ENCODE data around the gene MYBPHL.

Gene MYBPHL

DNA sequence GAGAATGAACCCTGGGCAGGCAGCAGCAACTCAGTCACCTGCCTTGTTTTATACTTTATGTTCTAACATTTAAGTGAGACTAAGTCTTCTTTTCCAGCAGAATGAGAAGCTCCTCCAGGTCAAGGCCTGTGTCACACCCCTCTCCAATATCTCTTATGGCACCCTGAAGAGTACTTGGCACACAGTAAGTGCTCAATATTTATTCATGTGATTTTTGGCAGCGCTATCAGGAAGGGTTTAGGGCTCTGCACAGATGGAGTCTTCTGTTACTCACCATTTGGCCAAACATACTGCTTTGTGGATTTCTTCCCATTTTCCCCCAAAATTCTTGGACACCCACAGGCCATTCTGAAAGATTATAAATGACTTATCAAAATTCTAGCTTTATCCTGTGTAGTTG is 43.8 kb upstream of the MYBPHL start:
- Histone ChIP-seq H2AFZ (ENCODE audit: low read depth, low read length) (no peak overlapping the region), H2BK12ac (ENCODE audit: low read length in 2 of 2) (no peak overlapping the region), H4K91ac (ENCODE audit: low read length) (no peak overlapping the region), H2BK15ac (ENCODE audit: low read depth, poor library complexity, severe bottlenecking) (no peak overlapping the region), H2AK5ac (ENCODE audit: low read length, severe bottlenecking) (no peak overlapping the region), H3K4me1 (ENCODE audit: control insufficient read depth, insufficient read depth, low read depth, low read length) (peaks cover 4% of the 10 kb centered on the region), H3K9ac (ENCODE audit: low read length) (no peak overlapping the region), H3K27ac (ENCODE audit: low read length, poor library complexity, severe bottlenecking) (no peak overlapping the region), H3K79me1 (replicated peaks; ENCODE audit: low read length, poor library complexity, severe bottlenecking) (no peaks in the 10 kb centered on the region), H3K4ac (ENCODE audit: low read depth in 1 of 2, low read length in 2 of 2) (no peak overlapping the region), H3K9me3 (ENCODE audit: control insufficient read depth, low read length) (no peaks in the 10 kb centered on the region), H3K23ac (ENCODE audit: low read length in 2 of 2) (no peak overlapping the region), H3K4me3 (ENCODE audit: insufficient read depth in 1 of 2, low read depth in 1 of 2, low read length in 2 of 2) (no peak overlapping the region), H3K14ac (ENCODE audit: low read length in 2 of 2) (no peak overlapping the region), H3K36me3 (ENCODE audit: control insufficient read depth in 1 of 2, insufficient read depth in 2 of 2, low read depth in 1 of 2, low read length in 2 of 2) (peaks cover 3 to 23% of the 10 kb centered on the region in 2 experiments), H3K27me3 (ENCODE audit: control insufficient read depth in 1 of 2, insufficient read depth in 1 of 2, low read length in 2 of 2) (no peaks in the 10 kb centered on the region), H2BK120ac (ENCODE audit: low read depth, low read length) (no peak overlapping the region), H2BK5ac (ENCODE audit: low read depth, low read length, poor library complexity, severe bottlenecking) (no peak overlapping the region), H3K18ac (ENCODE audit: low read depth in 1 of 2, low read length in 2 of 2) (no peak overlapping the region), H3K4me2 (ENCODE audit: low read length, poor library complexity, severe bottlenecking) (no peak overlapping the region), H4K8ac (ENCODE audit: low read length) (no peak overlapping the region)
- 100% methylated on average over 1 of the region's 1 CpG for WGBS
- DNase-seq, result no peak

DNA sequence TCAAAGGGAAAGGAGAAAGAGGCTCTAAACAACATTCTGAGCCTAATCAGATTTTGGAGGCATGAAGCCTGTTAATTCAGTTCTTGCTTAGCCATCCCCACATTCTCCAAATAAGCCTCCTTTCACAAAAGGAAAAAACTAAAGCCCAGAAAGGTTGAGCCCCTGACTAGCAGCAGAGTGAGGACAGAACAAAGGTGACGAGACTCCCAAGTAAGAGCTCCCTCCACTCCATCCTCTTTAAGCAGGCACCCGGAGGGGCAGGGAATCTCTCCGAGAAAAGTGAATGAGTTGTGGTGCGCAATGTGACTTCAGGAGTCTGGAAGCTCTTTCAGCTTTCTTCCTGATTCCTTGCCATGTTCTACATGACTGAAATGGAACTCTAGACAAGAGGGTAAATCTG is 43.4 kb upstream of the MYBPHL start:
- Histone ChIP-seq H2BK12ac (ENCODE audit: low read length in 2 of 2) (no peak overlapping the region), H3K4me1 (ENCODE audit: control insufficient read depth, insufficient read depth, low read depth, low read length) (peaks cover 4% of the 10 kb centered on the region), H3K14ac (ENCODE audit: low read length in 2 of 2) (no peak overlapping the region), H4K8ac (ENCODE audit: low read length) (no peak overlapping the region), H2BK120ac (ENCODE audit: low read depth, low read length) (no peak overlapping the region), H4K91ac (ENCODE audit: low read length) (no peak overlapping the region), H3K4me2 (ENCODE audit: low read length, poor library complexity, severe bottlenecking) (no peak overlapping the region), H3K23ac (ENCODE audit: low read length in 2 of 2) (no peak overlapping the region), H3K9me3 (ENCODE audit: control insufficient read depth, low read length) (no peaks in the 10 kb centered on the region), H3K36me3 (ENCODE audit: control insufficient read depth in 1 of 2, insufficient read depth in 2 of 2, low read depth in 1 of 2, low read length in 2 of 2) (peaks cover 3 to 24% of the 10 kb centered on the region in 2 experiments), H2BK5ac (ENCODE audit: low read depth, low read length, poor library complexity, severe bottlenecking) (no peak overlapping the region), H3K18ac (ENCODE audit: low read depth in 1 of 2, low read length in 2 of 2) (no peak overlapping the region), H2BK15ac (ENCODE audit: low read depth, poor library complexity, severe bottlenecking) (no peak overlapping the region), H3K9ac (ENCODE audit: low read length) (no peak overlapping the region), H3K27me3 (ENCODE audit: control insufficient read depth in 1 of 2, insufficient read depth in 1 of 2, low read length in 2 of 2) (no peaks in the 10 kb centered on the region), H3K27ac (ENCODE audit: low read length, poor library complexity, severe bottlenecking) (no peak overlapping the region), H3K4me3 (ENCODE audit: insufficient read depth in 1 of 2, low read depth in 1 of 2, low read length in 2 of 2) (no peak overlapping the region), H3K4ac (ENCODE audit: low read depth in 1 of 2, low read length in 2 of 2) (no peak overlapping the region), H2AFZ (ENCODE audit: low read depth, low read length) (no peak overlapping the region), H3K79me1 (replicated peaks; ENCODE audit: low read length, poor library complexity, severe bottlenecking) (no peaks in the 10 kb centered on the region), H2AK5ac (ENCODE audit: low read length, severe bottlenecking) (no peak overlapping the region)
- WGBS, result 91% methylated on average over 4 of the region's 4 CpGs
- DNase-seq, result no peak

DNA sequence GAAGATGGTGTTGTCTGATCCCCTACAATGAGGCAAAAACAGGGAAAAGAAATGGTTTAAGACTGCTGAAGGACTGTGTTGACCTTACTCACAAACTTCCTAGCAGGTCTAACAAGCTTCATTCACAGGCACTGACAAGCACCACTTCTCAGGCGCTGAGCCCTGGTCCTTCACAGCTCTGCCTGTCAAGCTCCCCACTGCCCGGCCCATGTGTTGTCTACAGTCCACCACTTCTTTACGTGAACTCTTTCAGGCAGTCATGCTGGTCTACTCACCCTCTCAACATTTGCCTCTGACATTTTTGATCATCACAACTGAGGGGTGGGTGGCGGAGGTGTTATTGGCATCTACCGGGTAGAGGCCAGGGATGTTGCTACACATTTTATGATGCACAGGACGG is 40.7 kb upstream of the MYBPHL start:
- no peak overlapping the region for H3K4ac ChIP-seq (ENCODE audit: low read depth in 1 of 2, low read length in 2 of 2)
- no peak overlapping the region for H2AFZ ChIP-seq (ENCODE audit: low read depth, low read length)
- peaks cover 3 to 32% of the 10 kb centered on the region in 2 experiments for H3K36me3 ChIP-seq (ENCODE audit: control insufficient read depth in 1 of 2, insufficient read depth in 2 of 2, low read depth in 1 of 2, low read length in 2 of 2)
- H3K14ac ChIP-seq (ENCODE audit: low read length in 2 of 2), result no peak overlapping the region
- peaks cover 2% of the 10 kb centered on the region for H3K4me1 ChIP-seq (ENCODE audit: control insufficient read depth, insufficient read depth, low read depth, low read length)
- WGBS, result 90% methylated on average over 5 of the region's 6 CpGs
- no peak overlapping the region for H2BK120ac ChIP-seq (ENCODE audit: low read depth, low read length)
- no peak overlapping the region for H3K4me3 ChIP-seq (ENCODE audit: insufficient read depth in 1 of 2, low read depth in 1 of 2, low read length in 2 of 2)
- no peak for DNase-seq
- no peak overlapping the region for H3K23ac ChIP-seq (ENCODE audit: low read length in 2 of 2)
- no peaks in the 10 kb centered on the region for H3K27me3 ChIP-seq (ENCODE audit: control insufficient read depth in 1 of 2, insufficient read depth in 1 of 2, low read length in 2 of 2)
- H3K79me1 ChIP-seq (replicated peaks; ENCODE audit: low read length, poor library complexity, severe bottlenecking), result peaks cover 2% of the 10 kb centered on the region
- H3K18ac ChIP-seq (ENCODE audit: low read depth in 1 of 2, low read length in 2 of 2), result no peak overlapping the region
- H3K4me2 ChIP-seq (ENCODE audit: low read length, poor library complexity, severe bottlenecking), result no peak overlapping the region
- H2AK5ac ChIP-seq (ENCODE audit: low read length, severe bottlenecking), result no peak overlapping the region
- no peak overlapping the region for H3K9ac ChIP-seq (ENCODE audit: low read length)
- no peaks in the 10 kb centered on the region for H3K9me3 ChIP-seq (ENCODE audit: control insufficient read depth, low read length)
- no peak overlapping the region for H2BK15ac ChIP-seq (ENCODE audit: low read depth, poor library complexity, severe bottlenecking)
- H2BK12ac ChIP-seq (ENCODE audit: low read length in 2 of 2), result no peak overlapping the region
- H2BK5ac ChIP-seq (ENCODE audit: low read depth, low read length, poor library complexity, severe bottlenecking), result no peak overlapping the region
- no peak overlapping the region for H4K91ac ChIP-seq (ENCODE audit: low read length)
- H4K8ac ChIP-seq (ENCODE audit: low read length), result no peak overlapping the region
- no peak overlapping the region for H3K27ac ChIP-seq (ENCODE audit: low read length, poor library complexity, severe bottlenecking)

DNA sequence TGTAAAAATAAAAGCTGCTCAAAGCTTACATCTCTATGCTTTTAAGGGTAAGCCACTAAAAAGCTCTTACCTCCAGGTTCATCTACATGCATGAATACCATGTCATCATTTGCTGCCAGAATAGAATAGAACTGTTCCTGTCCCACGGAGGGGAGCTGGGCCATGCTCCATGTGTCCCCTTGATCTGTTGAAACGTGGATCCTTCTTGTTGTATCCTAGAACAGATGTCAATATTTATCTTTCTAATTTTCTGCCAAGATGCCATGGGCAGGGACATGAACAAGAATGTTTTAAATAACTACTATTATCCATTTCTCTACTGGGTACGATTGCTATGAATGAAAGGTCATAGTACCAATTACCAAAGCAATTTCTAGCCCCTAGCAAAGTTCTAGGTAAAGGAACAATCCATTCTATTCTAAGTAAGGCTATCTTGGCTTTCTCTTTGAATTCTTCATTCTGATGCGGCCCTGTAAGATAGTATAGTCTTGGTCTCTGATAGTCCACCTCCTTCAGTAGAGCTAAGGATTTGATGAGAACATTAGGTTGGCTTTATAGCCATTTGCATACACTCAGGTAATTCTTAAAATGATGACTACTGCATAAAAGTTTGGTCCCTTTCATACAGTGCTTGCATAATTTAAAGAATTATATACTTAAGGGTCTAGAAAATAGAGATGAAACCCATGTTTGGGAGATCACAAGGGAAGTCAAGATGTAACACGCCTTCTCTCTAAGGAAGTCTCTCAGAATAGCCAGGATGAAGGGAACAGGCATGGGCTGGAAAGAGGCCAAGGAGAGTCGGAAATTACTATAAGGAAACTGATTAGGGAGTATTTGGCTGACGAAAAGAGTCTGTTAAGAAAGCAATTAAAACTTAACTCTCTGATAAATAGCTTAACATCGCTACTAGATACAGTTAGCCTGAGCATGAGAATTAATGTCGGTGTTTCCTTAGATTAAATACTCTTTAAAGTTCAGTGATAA is 35.4 kb upstream of the MYBPHL start:
- Histone ChIP-seq H3K9ac (ENCODE audit: low read length) (no peak overlapping the region), H3K4me3 (ENCODE audit: insufficient read depth in 1 of 2, low read depth in 1 of 2, low read length in 2 of 2) (no peak overlapping the region)

More for the DNA sequence above, 35.4 kb upstream of the MYBPHL start:
- Histone ChIP-seq H3K79me1 (replicated peaks; ENCODE audit: low read length, poor library complexity, severe bottlenecking) (peaks cover 2% of the 10 kb centered on the region), H2BK120ac (ENCODE audit: low read depth, low read length) (no peak overlapping the region), H3K4ac (ENCODE audit: low read depth in 1 of 2, low read length in 2 of 2) (no peak overlapping the region), H4K91ac (ENCODE audit: low read length) (no peak overlapping the region), H3K27me3 (ENCODE audit: control insufficient read depth in 1 of 2, insufficient read depth in 1 of 2, low read length in 2 of 2) (no peaks in the 10 kb centered on the region), H3K23ac (ENCODE audit: low read length in 2 of 2) (no peak overlapping the region), H2BK15ac (ENCODE audit: low read depth, poor library complexity, severe bottlenecking) (no peak overlapping the region), H3K9me3 (ENCODE audit: control insufficient read depth, low read length) (no peaks in the 10 kb centered on the region), H3K4me2 (ENCODE audit: low read length, poor library complexity, severe bottlenecking) (no peak overlapping the region), H2AFZ (ENCODE audit: low read depth, low read length) (no peak overlapping the region), H3K18ac (ENCODE audit: low read depth in 1 of 2, low read length in 2 of 2) (no peak overlapping the region), H3K4me1 (ENCODE audit: control insufficient read depth, insufficient read depth, low read depth, low read length) (no peaks in the 10 kb centered on the region), H2BK5ac (ENCODE audit: low read depth, low read length, poor library complexity, severe bottlenecking) (no peak overlapping the region), H3K27ac (ENCODE audit: low read length, poor library complexity, severe bottlenecking) (no peak overlapping the region), H2AK5ac (ENCODE audit: low read length, severe bottlenecking) (no peak overlapping the region), H3K14ac (ENCODE audit: low read length in 2 of 2) (no peak overlapping the region), H3K36me3 (ENCODE audit: control insufficient read depth in 1 of 2, insufficient read depth in 2 of 2, low read depth in 1 of 2, low read length in 2 of 2) (peaks cover 18 to 23% of the 10 kb centered on the region in 2 experiments), H4K8ac (ENCODE audit: low read length) (no peak overlapping the region), H2BK12ac (ENCODE audit: low read length in 2 of 2) (no peak overlapping the region)
- WGBS, result 95% methylated on average over 6 of the region's 9 CpGs
- no peak for DNase-seq

Measured in mesenchymal stem cell (in vitro differentiated cells and primary cell).